CD14-positive monocyte (primary cell): ENCODE results near the gene COX7A1. TPM values are rescaled to one million over a fixed set of nuclear protein-coding genes. Genes with fewer than 3 reads are reported as not detected.

ENCODE experiments used
- DNase-seq, 3 donors: peaks; one replicate each; pipeline ENCODE4 v3.0.0-alpha.2; 2011 to 2022
- H2AFZ ChIP-seq: 2 replicates; pipeline ENCODE4 v1.6.0; 2012; ENCODE audit warnings: mild to moderate bottlenecking, low read depth, low read length, inconsistent platforms; ENCODE audit not compliant: insufficient read depth, poor library complexity, severe bottlenecking
- H3K27ac ChIP-seq, 2 donors: 1 replicate in 1 of 2; 2 replicates in 1 of 2; pipeline ENCODE4 v1.5.1; 2012 to 2013; ENCODE audit warnings: low read length in 2 of 2, control low read depth in 1 of 2, inconsistent platforms in 1 of 2, low read depth in 1 of 2, mild to moderate bottlenecking in 1 of 2
- H3K27me3 ChIP-seq, 2 donors: one replicate each; pipeline versions ENCODE4 v1.6.0 to v1.6.1; 2011 to 2013; ENCODE audit warnings: low read length in 2 of 2; ENCODE audit not compliant: control insufficient read depth in 2 of 2, insufficient read depth in 2 of 2
- H3K36me3 ChIP-seq, 2 donors: replicated peaks in 1 of 2; 1 replicate in 1 of 2; 2 replicates in 1 of 2; pipeline versions ENCODE4 v1.5.1 to v1.6.1; 2012 to 2013; ENCODE audit warnings: low read length in 2 of 2, control low read depth in 1 of 2, inconsistent platforms in 1 of 2, mild to moderate bottlenecking in 1 of 2; ENCODE audit not compliant: insufficient read depth in 2 of 2, control insufficient read depth in 1 of 2
- H3K4me1 ChIP-seq, 2 donors: 1 replicate in 1 of 2; 2 replicates in 1 of 2; pipeline versions ENCODE4 v1.5.1 to v1.6.1; 2012 to 2013; ENCODE audit warnings: low read length in 2 of 2, control low read depth in 1 of 2, inconsistent platforms in 1 of 2, mild to moderate bottlenecking in 1 of 2, moderate library complexity in 1 of 2; ENCODE audit not compliant: insufficient read depth in 2 of 2, control insufficient read depth in 1 of 2
- H3K4me2 ChIP-seq: replicated peaks from 2 replicates; pipeline ENCODE3; 2012; ENCODE audit warnings: low read length, moderate library complexity, mild to moderate bottlenecking; ENCODE audit not compliant: poor library complexity, severe bottlenecking; ENCODE audit errors: extremely low read depth
- H3K4me3 ChIP-seq, 3 experiments: fragments of 200-600 bp in 1 of 3; sonication (generic) in 1 of 3; replicated peaks in 1 of 3; 1 replicate in 2 of 3; 2 replicates in 1 of 3; pipeline ENCODE4 v1.5.1; 2011 to 2013; ENCODE audit warnings: low read length in 3 of 3, mild to moderate bottlenecking in 3 of 3, control low read depth in 2 of 3, low read depth in 2 of 3, inconsistent platforms in 1 of 3, moderate library complexity in 1 of 3
- H3K79me2 ChIP-seq: 2 replicates; pipeline ENCODE4 v1.6.0; 2012; ENCODE audit warnings: mild to moderate bottlenecking, control low read depth, inconsistent platforms, low read length, moderate library complexity; ENCODE audit not compliant: insufficient read depth
- H3K9ac ChIP-seq: 2 replicates; pipeline ENCODE4 v1.6.0; 2017; ENCODE audit warnings: low read length, mild to moderate bottlenecking; ENCODE audit not compliant: insufficient read depth, poor library complexity, severe bottlenecking
- H3K9me3 ChIP-seq, 2 donors: replicated peaks in 1 of 2; 1 replicate in 1 of 2; 2 replicates in 1 of 2; pipeline versions ENCODE4 v1.5.1 to v1.6.1; 2012 to 2013; ENCODE audit warnings: low read length in 2 of 2, control low read depth in 1 of 2; ENCODE audit not compliant: control insufficient read depth in 1 of 2, insufficient read depth in 1 of 2
- H4K20me1 ChIP-seq: 2 replicates; pipeline ENCODE4 v1.6.0; 2012; ENCODE audit warnings: mild to moderate bottlenecking, low read length, control low read depth, moderate library complexity; ENCODE audit not compliant: insufficient read depth
- H3K27ac Mint-ChIP-seq, 7 donors: one replicate each; pipeline ENCODE4 v1.8.0; 2020; ENCODE audit warnings: mild to moderate bottlenecking in 7 of 7, mixed read lengths in 7 of 7, moderate library complexity in 6 of 7, inconsistent platforms in 2 of 7
- H3K27me3 Mint-ChIP-seq, 3 donors: one replicate each; pipeline ENCODE4 v1.8.0; 2021 to 2022; ENCODE audit warnings: low read depth in 3 of 3, mild to moderate bottlenecking in 3 of 3, mixed read lengths in 3 of 3, moderate library complexity in 3 of 3, inconsistent platforms in 1 of 3
- H3K36me3 Mint-ChIP-seq, 2 donors: one replicate each; pipeline ENCODE4 v1.8.0; 2020; ENCODE audit warnings: mixed read lengths in 2 of 2, inconsistent platforms in 1 of 2, mild to moderate bottlenecking in 1 of 2
- H3K4me1 Mint-ChIP-seq: one replicate; pipeline ENCODE4 v1.8.0; 2020; ENCODE audit warnings: mild to moderate bottlenecking, mixed read lengths
- H3K4me3 Mint-ChIP-seq, 2 donors: one replicate each; pipeline ENCODE4 v1.8.0; 2020; ENCODE audit warnings: mild to moderate bottlenecking in 2 of 2, mixed read lengths in 2 of 2, moderate library complexity in 1 of 2
- H3K9me3 Mint-ChIP-seq, 7 donors: one replicate each; pipeline ENCODE4 v1.8.0; 2020 to 2022; ENCODE audit warnings: mixed read lengths in 7 of 7, mild to moderate bottlenecking in 6 of 7, moderate library complexity in 6 of 7, inconsistent platforms in 2 of 7
- WGBS: methylation state at CpG from one replicate; pipeline ENCODE4 v1.1.5; 2013; ENCODE audit warnings: missing lambda C conversion rate; ENCODE audit not compliant: insufficient coverage; 5-methylcytosine and 5-hydroxymethylcytosine counted together
- intact Hi-C, 2 donors: fragments of 100-400 bp; cut with micrococcal nuclease; formaldehyde crosslinking; loops; one replicate each; pipeline versions ENCODE4 v1.15.0 to v1.15.1; 2023
- polyA plus RNA-seq, 3 donors: library from polyadenylated mRNA; depleted of rRNA in 1 of 3; unstranded in 2 of 3; stranded (reverse) in 1 of 3; fragments of 300-500 nt in 2 of 3; fragments of >200 nt in 1 of 3; fragmentation: Illumina TruSeq in 2 of 3; gene quantifications; 1 replicate in 2 of 3; 2 replicates in 1 of 3; pipeline ENCODE4 v1.2.3, GENCODE V29; 2012 to 2021
- TF ChIP-seq, protein P1 (sequence below): fragments of 200-600 bp; IDR thresholded peaks from one replicate; pipeline ENCODE4 v1.8.0; 2022; ENCODE audit warnings: antibody characterized with exemption, mild to moderate bottlenecking

COX7A1 gene
- polyA plus RNA-seq, 3 donors = not detected

- no peak for DNase-seq
- 85% methylated on average over 9 of the region's 14 CpGs for WGBS
- TF ChIP-seq, protein P1, sequence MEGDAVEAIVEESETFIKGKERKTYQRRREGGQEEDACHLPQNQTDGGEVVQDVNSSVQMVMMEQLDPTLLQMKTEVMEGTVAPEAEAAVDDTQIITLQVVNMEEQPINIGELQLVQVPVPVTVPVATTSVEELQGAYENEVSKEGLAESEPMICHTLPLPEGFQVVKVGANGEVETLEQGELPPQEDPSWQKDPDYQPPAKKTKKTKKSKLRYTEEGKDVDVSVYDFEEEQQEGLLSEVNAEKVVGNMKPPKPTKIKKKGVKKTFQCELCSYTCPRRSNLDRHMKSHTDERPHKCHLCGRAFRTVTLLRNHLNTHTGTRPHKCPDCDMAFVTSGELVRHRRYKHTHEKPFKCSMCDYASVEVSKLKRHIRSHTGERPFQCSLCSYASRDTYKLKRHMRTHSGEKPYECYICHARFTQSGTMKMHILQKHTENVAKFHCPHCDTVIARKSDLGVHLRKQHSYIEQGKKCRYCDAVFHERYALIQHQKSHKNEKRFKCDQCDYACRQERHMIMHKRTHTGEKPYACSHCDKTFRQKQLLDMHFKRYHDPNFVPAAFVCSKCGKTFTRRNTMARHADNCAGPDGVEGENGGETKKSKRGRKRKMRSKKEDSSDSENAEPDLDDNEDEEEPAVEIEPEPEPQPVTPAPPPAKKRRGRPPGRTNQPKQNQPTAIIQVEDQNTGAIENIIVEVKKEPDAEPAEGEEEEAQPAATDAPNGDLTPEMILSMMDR = no peak
- no peak overlapping the region for H2AFZ ChIP-seq
- peaks cover 18% of the 10 kb centered on the region for H3K4me1 Mint-ChIP-seq
- peak overlapping the region in 1 of 2 donors; percentile 16 for H3K4me3 Mint-ChIP-seq
- peak overlapping the region in 4 of 7 donors; percentile 6 to 98 (median 88) for H3K27ac Mint-ChIP-seq
- H3K4me1 ChIP-seq = peaks cover 23 to 34% of the 10 kb centered on the region in 2 donors
- intact Hi-C loops = loop anchor here in 1 of 2 donors (10.0 kb wide), 1 partner anchor 397 kb away; the partner anchor contains the start of genes IGFLR1, LIN37, PSENEN and U2AF1L4
- H3K27ac ChIP-seq = peak overlapping the region in 1 of 2 donors; percentile 46
- no peak overlapping the region for H3K4me3 ChIP-seq
- H3K9ac ChIP-seq = no peak overlapping the region
- peaks cover 55% of the 10 kb centered on the region for H4K20me1 ChIP-seq
- no peaks in the 10 kb centered on the region for H3K9me3 ChIP-seq
- peaks cover 0 to 4% (median 3%) of the 10 kb centered on the region in 3 donors for H3K27me3 Mint-ChIP-seq
- H3K36me3 ChIP-seq = peaks cover 40 to 50% of the 10 kb centered on the region in 2 donors
- H3K9me3 Mint-ChIP-seq = peaks cover 0 to 4% (median 0%) of the 10 kb centered on the region in 7 donors
- H3K27me3 ChIP-seq = no peaks in the 10 kb centered on the region
- H3K36me3 Mint-ChIP-seq = peaks cover 49 to 51% of the 10 kb centered on the region in 2 donors
- H3K79me2 ChIP-seq = peaks cover 40% of the 10 kb centered on the region
- peak overlapping the region; percentile 99 for H3K4me2 ChIP-seq
Observed at GRCh38 chr19:36142046-36142445, 10.2 kb downstream of the COX7A1 start.

GRCh38 chr19:36141039-36141927 lies 11.0 kb downstream of the COX7A1 start:
- 40% methylated on average over 25 of the region's 42 CpGs for WGBS
- H3K9me3 ChIP-seq = no peaks in the 10 kb centered on the region
- H2AFZ ChIP-seq = peak overlapping the region; percentile 49
- Mint-ChIP-seq H3K36me3 (peaks cover 41 to 43% of the 10 kb centered on the region in 2 donors), H3K4me3 (peak overlapping the region; percentile 98 to 99), H3K27ac (peak overlapping the region; percentile 85 to 98 (median 93)), H3K27me3 (peaks cover 0 to 5% (median 3%) of the 10 kb centered on the region in 3 donors), H3K9me3 (peaks cover 0 to 4% (median 0%) of the 10 kb centered on the region in 7 donors), H3K4me1 (peaks cover 25% of the 10 kb centered on the region)
- TF ChIP-seq, protein P1 = no peak
- H3K79me2 ChIP-seq = peaks cover 37% of the 10 kb centered on the region
- H3K4me2 ChIP-seq = peak overlapping the region; percentile 99
- peaks cover 47% of the 10 kb centered on the region for H4K20me1 ChIP-seq
- peak overlapping the region; percentile 92 to 100 (median 96) for H3K4me3 ChIP-seq
- no peaks in the 10 kb centered on the region for H3K27me3 ChIP-seq
- H3K27ac ChIP-seq = peak overlapping the region; percentile 90 to 98
- H3K36me3 ChIP-seq = peaks cover 32 to 43% of the 10 kb centered on the region in 2 donors
- H3K4me1 ChIP-seq = peaks cover 28 to 42% of the 10 kb centered on the region in 2 donors
- peak overlapping the region; percentile 94 for H3K9ac ChIP-seq
- intact Hi-C loops = loop anchor here in 1 of 2 donors (2.0 to 10.0 kb wide), 3 partner anchors 14 to 396 kb away; partner anchors contain the start of genes IGFLR1, LIN37, POLR2I and PSENEN
- DNase-seq = peak; percentile 74 to 82 (median 81)
